GM12878 (cell line): Measurements from ENCODE around the gene WDR26. TPM values are rescaled to one million over a fixed set of nuclear protein-coding genes. Genes with fewer than 3 reads are reported as not detected.

Experiments
- CBX5 ChIP-seq: sonication (generic); IDR thresholded peaks from 2 replicates; pipeline ENCODE4 v1.6.1; 2016; ENCODE audit warnings: low read depth, moderate library complexity, mild to moderate bottlenecking, inconsistent platforms
- CEBPB ChIP-seq, 2 experiments: fragments of 150-350 bp in 1 of 2; IDR thresholded peaks; 2 replicates each; pipeline ENCODE4 v1.6.1; 2012 to 2014; ENCODE audit warnings: low read depth in 2 of 2, low read length in 2 of 2, borderline replicate concordance in 1 of 2, inconsistent platforms in 1 of 2
- E2F8 ChIP-seq: fragments of 450-650 bp; IDR thresholded peaks from 2 replicates; pipeline ENCODE4 v1.6.1; 2018; ENCODE audit warnings: mild to moderate bottlenecking, low read depth, moderate library complexity; ENCODE audit not compliant: partially characterized antibody
- EP300 ChIP-seq, 2 experiments: fragments of 150-350 bp in 1 of 2; IDR thresholded peaks; 2 replicates each; pipeline ENCODE4 v1.6.1; 2011 to 2012; ENCODE audit warnings: low read depth in 2 of 2, low read length in 2 of 2, borderline replicate concordance in 1 of 2, improper control_type of control experiment in 1 of 2, inconsistent platforms in 1 of 2; ENCODE audit not compliant: control insufficient read depth in 1 of 2
- FOXM1 ChIP-seq: IDR thresholded peaks from 2 replicates; pipeline ENCODE4 v1.6.1; 2012; ENCODE audit warnings: low read depth, mild to moderate bottlenecking, inconsistent platforms, low read length, moderate library complexity
- IKZF1 ChIP-seq: fragments of 450-650 bp; conservative IDR thresholded peaks from 2 replicates; pipeline ENCODE4 v1.6.1; 2017; ENCODE audit warnings: antibody characterized with exemption, mild to moderate bottlenecking
- MTA2 ChIP-seq: fragments of 450-650 bp; IDR thresholded peaks from 2 replicates; pipeline ENCODE4 v1.6.1; 2016; ENCODE audit warnings: low read depth, mild to moderate bottlenecking, moderate library complexity
- NBN ChIP-seq: fragments of 450-650 bp; IDR thresholded peaks from 2 replicates; pipeline ENCODE4 v1.6.1; 2016
- NKRF ChIP-seq: fragments of 450-650 bp; conservative IDR thresholded peaks from 2 replicates; pipeline ENCODE4 v1.6.1; 2017; ENCODE audit warnings: mild to moderate bottlenecking, moderate library complexity
- NRF1 ChIP-seq: conservative IDR thresholded peaks from 2 replicates; pipeline ENCODE4 v1.6.1; 2011; ENCODE audit warnings: mild to moderate bottlenecking, low read depth, low read length, improper control_type of control experiment
- POLR2AphosphoS2 ChIP-seq: IDR thresholded peaks from 2 replicates; pipeline ENCODE4 v1.6.1; 2011; ENCODE audit warnings: low read depth, mild to moderate bottlenecking, low read length, improper control_type of control experiment, moderate library complexity
- PRDM15 ChIP-seq: fragments of 450-650 bp; formaldehyde crosslinking; IDR thresholded peaks from 2 replicates; pipeline ENCODE4 v1.4.0; 2020; ENCODE audit warnings: mild to moderate bottlenecking, moderate library complexity
- SIX5 ChIP-seq: IDR thresholded peaks from 2 replicates; pipeline ENCODE4 v1.6.1; 2011; ENCODE audit warnings: mild to moderate bottlenecking, low read depth, low read length, moderate library complexity; ENCODE audit not compliant: severe bottlenecking
- SMARCA5 ChIP-seq: fragments of 450-650 bp; IDR thresholded peaks from 2 replicates; pipeline ENCODE4 v1.6.1; 2017; ENCODE audit warnings: mild to moderate bottlenecking
- TCF7 ChIP-seq: IDR thresholded peaks from 2 replicates; pipeline ENCODE4 v1.6.1; 2014; ENCODE audit warnings: antibody characterized with exemption, borderline replicate concordance
- ZZZ3 ChIP-seq: IDR thresholded peaks from 2 replicates; pipeline ENCODE4 v1.6.1; 2011; ENCODE audit warnings: low read depth; ENCODE audit not compliant: control insufficient read depth, insufficient read length
- polyA plus RNA-seq, 11 experiments: library from polyadenylated mRNA; depleted of rRNA in 4 of 11; unstranded in 6 of 11; stranded (reverse) in 5 of 11; fragments of >200 nt; fragmentation: Nextera tagmentation in 4 of 11; fragmentation: Illumina TruSeq in 1 of 11; extraction: Ambion mirVana in 4 of 11; extraction: Trizol in 1 of 11; gene quantifications; 1 replicate in 1 of 11; 2 replicates in 10 of 11; pipeline versions ENCODE4 v1.2.1 to v1.2.3, GENCODE V29; 2011 to 2016; ENCODE audit warnings: inconsistent platforms in 2 of 11, missing spikeins in 2 of 11, low read depth in 1 of 11
- total RNA-seq, 4 experiments: library from RNA; depleted of rRNA in 3 of 4; stranded (reverse); fragments of >200 nt in 3 of 4; fragmentation: Illumina TruSeq in 1 of 4; extraction: Trizol in 1 of 4; gene quantifications; 2 replicates each; pipeline versions ENCODE4 v1.2.1 to v1.2.3, GENCODE V29; 2013 to 2021

The WDR26 gene
- total and polyA plus RNA-seq, 10 of the 15 experiments (the other 5 are each of a cell fraction or from before 2014, with no cell fraction given) = 6.6 to 47.0 (median 24.4) TPM

- no peak for TF ChIP-seq PRDM15 (CRISPR knock-in tag)
- TF ChIP-seq MTA2 = no peak
- TF ChIP-seq FOXM1 = no peak
- no peak for TF ChIP-seq E2F8
- TF ChIP-seq NBN = no peak
- TF ChIP-seq IKZF1 = no peak
- no peak for TF ChIP-seq SIX5
- TF ChIP-seq TCF7 = no peak
- no peak for TF ChIP-seq CBX5
- no peak for TF ChIP-seq CEBPB (IDR thresholded peaks at IDR 0.05; ENCODE audit: borderline replicate concordance in 1 of 2, low read depth in 2 of 2, low read length in 2 of 2)
- TF ChIP-seq NRF1 = no peak
- no peak for TF ChIP-seq ZZZ3
- TF ChIP-seq POLR2AphosphoS2 = no peak
- no peak for TF ChIP-seq EP300 (IDR thresholded peaks at IDR 0.05; ENCODE audit: borderline replicate concordance in 1 of 2, control insufficient read depth in 1 of 2, low read depth in 2 of 2, low read length in 2 of 2)
- no peak for TF ChIP-seq NKRF
- TF ChIP-seq SMARCA5 = no peak
- TF ChIP-seq, all 136 proteins: peak for 0
These were observed 16.2 kb upstream of the WDR26 start (continued) for GRCh38 chr1:224450561-224451350.
